Measurements from ENCODE around the gene SPTLC1.

Gene SPTLC1

GRCh38 chr9:92115071-92115858 is at the start of gene SPTLC1:
TSS of gene SPTLC1 (minus strand) at chr9:92115413. CDS start at chr9:92115370, 43 bp downstream.
- H3K4me3 Mint-ChIP-seq: peak within 1 kb of the TSS; percentile 97
- H3K27ac Mint-ChIP-seq: peak within 1 kb of the TSS; percentile 99
- DNase-seq: peak; percentile 94
- peaks cover 17% of the 10 kb centered on the region for H3K4me1 Mint-ChIP-seq
- peaks cover 5% of the 10 kb centered on the region for H3K9me3 Mint-ChIP-seq
- H3K27me3 Mint-ChIP-seq (ENCODE audit: low read depth, poor library complexity): peaks cover 16% of the 10 kb centered on the region
- H3K36me3 Mint-ChIP-seq (ENCODE audit: low read depth): peaks cover 21% of the 10 kb centered on the region
- no peak for TF ChIP-seq CTCF (IDR thresholded peaks at IDR 0.05)

GRCh38 chr9:92164975-92165374 is 49.8 kb upstream of the SPTLC1 start:
- DNase-seq: no peak
- Mint-ChIP-seq H3K36me3 (ENCODE audit: low read depth) (peaks cover 7% of the 10 kb centered on the region), H3K27me3 (ENCODE audit: low read depth, poor library complexity) (peaks cover 13% of the 10 kb centered on the region), H3K27ac (no peak overlapping the region), H3K9me3 (peaks cover 35% of the 10 kb centered on the region), H3K4me3 (no peak overlapping the region), H3K4me1 (no peaks in the 10 kb centered on the region)
- no peak for TF ChIP-seq CTCF (IDR thresholded peaks at IDR 0.05)

GRCh38 chr9:92164490-92164889 is 49.3 kb upstream of the SPTLC1 start:
- no peak for DNase-seq
- H3K9me3 Mint-ChIP-seq: peaks cover 37% of the 10 kb centered on the region
- H3K4me1 Mint-ChIP-seq: no peaks in the 10 kb centered on the region
- peaks cover 7% of the 10 kb centered on the region for H3K36me3 Mint-ChIP-seq (ENCODE audit: low read depth)
- no peak overlapping the region for H3K27ac Mint-ChIP-seq
- no peak overlapping the region for H3K4me3 Mint-ChIP-seq
- no peak for TF ChIP-seq CTCF (IDR thresholded peaks at IDR 0.05)
- H3K27me3 Mint-ChIP-seq (ENCODE audit: low read depth, poor library complexity): peaks cover 11% of the 10 kb centered on the region

GRCh38 chr9:92163276-92163675 is 48.1 kb upstream of the SPTLC1 start:
- H3K27me3 Mint-ChIP-seq (ENCODE audit: low read depth, poor library complexity): peaks cover 15% of the 10 kb centered on the region
- no peak for TF ChIP-seq CTCF (IDR thresholded peaks at IDR 0.05)

GRCh38 chr9:92160786-92161185 is 45.6 kb upstream of the SPTLC1 start:
- no peak overlapping the region for H3K4me3 Mint-ChIP-seq
- DNase-seq: no peak
- H3K36me3 Mint-ChIP-seq (ENCODE audit: low read depth): peaks cover 7% of the 10 kb centered on the region
- peaks cover 12% of the 10 kb centered on the region for H3K27me3 Mint-ChIP-seq (ENCODE audit: low read depth, poor library complexity)
- peaks cover under 1% of the 10 kb centered on the region for H3K4me1 Mint-ChIP-seq
- TF ChIP-seq CTCF (IDR thresholded peaks at IDR 0.05): no peak
- H3K9me3 Mint-ChIP-seq: peaks cover 44% of the 10 kb centered on the region
- no peak overlapping the region for H3K27ac Mint-ChIP-seq

More at GRCh38 chr9:92163276-92163675, 48.1 kb upstream of the SPTLC1 start:
- Mint-ChIP-seq H3K9me3 (peaks cover 49% of the 10 kb centered on the region), H3K36me3 (ENCODE audit: low read depth) (peaks cover 7% of the 10 kb centered on the region), H3K4me3 (no peak overlapping the region), H3K4me1 (no peaks in the 10 kb centered on the region), H3K27ac (no peak overlapping the region)
- no peak for DNase-seq

GRCh38 chr9:92159058-92159457 is 43.8 kb upstream of the SPTLC1 start:
- H3K27me3 Mint-ChIP-seq (ENCODE audit: low read depth, poor library complexity): peaks cover 9% of the 10 kb centered on the region
- peaks cover 7% of the 10 kb centered on the region for H3K4me1 Mint-ChIP-seq
- H3K36me3 Mint-ChIP-seq (ENCODE audit: low read depth): no peaks in the 10 kb centered on the region
- no peak for TF ChIP-seq CTCF (IDR thresholded peaks at IDR 0.05)
- no peak for DNase-seq
- H3K27ac Mint-ChIP-seq: no peak overlapping the region
- no peak overlapping the region for H3K4me3 Mint-ChIP-seq
- peaks cover 27% of the 10 kb centered on the region for H3K9me3 Mint-ChIP-seq
